Endothelial cell of umbilical vein (primary cell): ENCODE measurements around the gene INO80D.

Source experiments
- EZH2 ChIP-seq: IDR thresholded peaks from 2 replicates; pipeline ENCODE4 v1.6.1; 2012; ENCODE audit warnings: borderline replicate concordance, low read depth, mild to moderate bottlenecking, moderate library complexity, low read length, inconsistent platforms; ENCODE audit not compliant: severe bottlenecking
- JUN ChIP-seq: IDR thresholded peaks from 2 replicates; pipeline ENCODE4 v1.6.1; 2011; ENCODE audit warnings: borderline replicate concordance, low read depth; ENCODE audit not compliant: insufficient read length, insufficient read depth
- TF ChIP-seq, protein P1 (sequence below), 2 donors: IDR thresholded peaks; 1 replicate in 1 of 2; 2 replicates in 1 of 2; pipeline ENCODE4 v1.5.1; 2011; ENCODE audit warnings: low read length in 2 of 2, mild to moderate bottlenecking in 2 of 2, moderate library complexity in 2 of 2, control low read depth in 1 of 2, inconsistent platforms in 1 of 2, low read depth in 1 of 2; ENCODE audit not compliant: insufficient read depth in 1 of 2; ENCODE audit errors: extremely low read depth in 1 of 2

DNA sequence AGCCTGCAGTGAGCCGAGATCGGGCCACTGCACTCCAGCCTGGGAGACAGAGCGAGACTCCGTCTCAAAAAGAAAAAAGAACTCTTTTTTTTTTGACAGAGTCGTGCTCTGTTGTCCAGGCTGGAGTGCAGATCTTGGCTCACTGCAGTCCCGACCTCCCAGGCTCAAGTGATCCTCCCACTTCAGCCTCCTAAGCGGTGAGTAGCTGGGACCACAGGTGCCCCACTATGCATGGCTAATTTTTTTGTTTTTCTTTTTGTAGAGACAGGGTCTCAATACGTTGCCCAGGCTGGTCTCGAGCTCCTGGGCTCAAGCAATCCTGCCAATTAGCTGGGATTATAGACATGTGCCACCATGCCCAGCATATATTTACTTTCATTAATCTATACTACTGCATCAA, 12.5 kb upstream of the INO80D start:
- TF ChIP-seq, protein P1, sequence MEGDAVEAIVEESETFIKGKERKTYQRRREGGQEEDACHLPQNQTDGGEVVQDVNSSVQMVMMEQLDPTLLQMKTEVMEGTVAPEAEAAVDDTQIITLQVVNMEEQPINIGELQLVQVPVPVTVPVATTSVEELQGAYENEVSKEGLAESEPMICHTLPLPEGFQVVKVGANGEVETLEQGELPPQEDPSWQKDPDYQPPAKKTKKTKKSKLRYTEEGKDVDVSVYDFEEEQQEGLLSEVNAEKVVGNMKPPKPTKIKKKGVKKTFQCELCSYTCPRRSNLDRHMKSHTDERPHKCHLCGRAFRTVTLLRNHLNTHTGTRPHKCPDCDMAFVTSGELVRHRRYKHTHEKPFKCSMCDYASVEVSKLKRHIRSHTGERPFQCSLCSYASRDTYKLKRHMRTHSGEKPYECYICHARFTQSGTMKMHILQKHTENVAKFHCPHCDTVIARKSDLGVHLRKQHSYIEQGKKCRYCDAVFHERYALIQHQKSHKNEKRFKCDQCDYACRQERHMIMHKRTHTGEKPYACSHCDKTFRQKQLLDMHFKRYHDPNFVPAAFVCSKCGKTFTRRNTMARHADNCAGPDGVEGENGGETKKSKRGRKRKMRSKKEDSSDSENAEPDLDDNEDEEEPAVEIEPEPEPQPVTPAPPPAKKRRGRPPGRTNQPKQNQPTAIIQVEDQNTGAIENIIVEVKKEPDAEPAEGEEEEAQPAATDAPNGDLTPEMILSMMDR (IDR thresholded peaks at IDR 0.05; ENCODE audit: extremely low read depth in 1 of 2, insufficient read depth in 1 of 2, low read depth in 1 of 2, low read length in 2 of 2): no peak
- TF ChIP-seq JUN (no peak), EZH2 (no peak)
